Mesodermal cell (in vitro differentiated cells): ENCODE data around the gene AP4M1. TPM values are rescaled to one million over a fixed set of nuclear protein-coding genes. Genes with fewer than 3 reads are reported as not detected.

ENCODE experiments used
- H3K27ac ChIP-seq: 2 replicates; pipeline ENCODE4 v1.7.0; 2013; ENCODE audit warnings: mild to moderate bottlenecking, low read depth, low read length, moderate library complexity; ENCODE audit not compliant: severe bottlenecking
- H3K36me3 ChIP-seq: 2 replicates; pipeline ENCODE4 v1.7.1; 2013; ENCODE audit warnings: mild to moderate bottlenecking, low read length, moderate library complexity; ENCODE audit not compliant: control insufficient read depth, insufficient read depth
- H3K4me1 ChIP-seq: one replicate; pipeline ENCODE4 v1.7.1; 2013; ENCODE audit warnings: mild to moderate bottlenecking, low read length; ENCODE audit not compliant: insufficient read depth, control insufficient read depth, poor library complexity, severe bottlenecking
- H3K4me3 ChIP-seq: 2 replicates; pipeline ENCODE4 v1.7.0; 2013; ENCODE audit warnings: low read length, control low read depth, mild to moderate bottlenecking; ENCODE audit not compliant: insufficient read depth, poor library complexity, severe bottlenecking; ENCODE audit errors: extremely low read depth
- H3K9me3 ChIP-seq: 2 replicates; pipeline ENCODE4 v1.7.1; 2013; ENCODE audit warnings: mild to moderate bottlenecking, low read length, moderate library complexity; ENCODE audit not compliant: control insufficient read depth
- WGBS, 2 experiments: methylation state at CpG; one replicate each; pipeline ENCODE4 v1.1.5; 2013; ENCODE audit warnings: missing lambda C conversion rate in 2 of 2; ENCODE audit not compliant: insufficient coverage in 2 of 2; 5-methylcytosine and 5-hydroxymethylcytosine counted together
- polyA plus RNA-seq, 2 experiments: library from polyadenylated mRNA; stranded (reverse); fragments of 50-300 nt; gene quantifications; one replicate each; pipeline ENCODE4 v1.2.3, GENCODE V29; 2013

AP4M1 gene
- 18.9 TPM for polyA plus RNA-seq (2013, experiment 1 of 2)
- polyA plus RNA-seq (2013, experiment 2 of 2): 14.3 TPM

- 0 to 1% methylated on average over 58 to 59 of the region's 80 CpGs for WGBS, 2 experiments
Observed at GRCh38 chr7:100101016-100101862, at the start of gene AP4M1, which contains the start of gene MCM7. Gene AP4M1, plus strand, starts transcription at chr7:100101643. Its CDS starts 72 bp downstream, at chr7:100101715. Gene MCM7, minus strand, starts transcription at chr7:100101397. Its CDS starts 103 bp downstream, at chr7:100101294.

GRCh38 chr7:100053215-100053614 lies 48.2 kb upstream of the AP4M1 start:
- Histone ChIP-seq H3K4me1 (no peaks in the 10 kb centered on the region), H3K36me3 (peaks cover 43% of the 10 kb centered on the region), H3K27ac (no peak overlapping the region), H3K9me3 (no peaks in the 10 kb centered on the region), H3K4me3 (no peak overlapping the region)
- WGBS, 2 experiments: 89 to 96% methylated on average over 2 of the region's 3 CpGs

More at GRCh38 chr7:100101016-100101862, at the start of gene AP4M1, which contains the start of gene MCM7:
- Histone ChIP-seq H3K36me3 (peaks cover 70% of the 10 kb centered on the region), H3K4me3 (peak within 1 kb of the TSS; percentile 100), H3K9me3 (no peaks in the 10 kb centered on the region), H3K4me1 (peaks cover 30% of the 10 kb centered on the region), H3K27ac (peak within 1 kb of the TSS; percentile 96)

DNA sequence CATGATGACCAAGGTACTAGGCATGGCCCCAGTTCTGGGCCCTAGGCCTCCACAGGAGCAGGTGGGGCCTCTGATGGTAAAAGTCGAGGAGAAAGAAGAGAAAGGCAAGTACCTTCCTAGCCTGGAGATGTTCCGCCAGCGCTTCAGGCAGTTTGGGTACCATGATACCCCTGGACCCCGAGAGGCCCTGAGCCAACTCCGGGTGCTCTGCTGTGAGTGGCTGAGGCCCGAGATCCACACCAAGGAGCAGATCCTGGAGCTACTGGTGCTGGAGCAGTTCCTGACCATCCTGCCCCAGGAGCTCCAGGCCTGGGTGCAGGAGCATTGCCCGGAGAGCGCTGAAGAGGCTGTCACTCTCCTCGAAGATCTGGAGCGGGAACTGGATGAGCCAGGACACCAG lies 44.4 kb upstream of the AP4M1 start:
- H3K27ac ChIP-seq: no peak overlapping the region
- no peak overlapping the region for H3K4me3 ChIP-seq
- no peaks in the 10 kb centered on the region for H3K9me3 ChIP-seq
- no peaks in the 10 kb centered on the region for H3K4me1 ChIP-seq
- 92 to 97% methylated on average over 8 to 10 of the region's 10 CpGs for WGBS, 2 experiments
- peaks cover 69% of the 10 kb centered on the region for H3K36me3 ChIP-seq

- 91 to 94% methylated on average over 4 of the region's 5 CpGs for WGBS, 2 experiments
- H3K9me3 ChIP-seq: no peaks in the 10 kb centered on the region
- H3K27ac ChIP-seq: no peak overlapping the region
- H3K36me3 ChIP-seq: peaks cover 77% of the 10 kb centered on the region
- H3K4me3 ChIP-seq: no peak overlapping the region
- H3K4me1 ChIP-seq: no peaks in the 10 kb centered on the region
Observed at GRCh38 chr7:100059251-100059739, 42.1 kb upstream of the AP4M1 start.

GRCh38 chr7:100061518-100062193 lies 39.8 kb upstream of the AP4M1 start:
- WGBS, 2 experiments: 93 to 95% methylated on average over 9 to 10 of the region's 11 CpGs
- Histone ChIP-seq H3K4me3 (no peak overlapping the region), H3K4me1 (peaks cover 5% of the 10 kb centered on the region), H3K27ac (no peak overlapping the region), H3K9me3 (no peaks in the 10 kb centered on the region), H3K36me3 (peaks cover 90% of the 10 kb centered on the region)

GRCh38 chr7:100063376-100063775 lies 38.1 kb upstream of the AP4M1 start:
- WGBS, 2 experiments: 100% methylated on average over 3 of the region's 4 CpGs; no CpG with 5 or more reads in 1 of the 2 experiments
- Histone ChIP-seq H3K27ac (no peak overlapping the region), H3K4me3 (no peak overlapping the region), H3K4me1 (peaks cover 5% of the 10 kb centered on the region), H3K9me3 (no peaks in the 10 kb centered on the region), H3K36me3 (peaks cover 86% of the 10 kb centered on the region)

DNA sequence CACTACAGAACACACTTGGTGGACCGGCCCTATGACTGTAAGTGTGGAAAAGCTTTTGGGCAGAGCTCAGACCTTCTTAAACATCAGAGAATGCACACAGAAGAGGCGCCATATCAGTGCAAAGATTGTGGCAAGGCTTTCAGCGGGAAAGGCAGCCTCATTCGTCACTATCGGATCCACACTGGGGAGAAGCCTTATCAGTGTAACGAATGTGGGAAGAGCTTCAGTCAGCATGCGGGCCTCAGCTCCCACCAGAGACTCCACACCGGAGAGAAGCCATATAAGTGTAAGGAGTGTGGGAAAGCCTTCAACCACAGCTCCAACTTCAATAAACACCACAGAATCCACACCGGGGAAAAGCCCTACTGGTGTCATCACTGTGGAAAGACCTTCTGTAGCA lies 37.3 kb upstream of the AP4M1 start:
- 94 to 100% methylated on average over 3 to 5 of the region's 9 CpGs for WGBS, 2 experiments

DNA sequence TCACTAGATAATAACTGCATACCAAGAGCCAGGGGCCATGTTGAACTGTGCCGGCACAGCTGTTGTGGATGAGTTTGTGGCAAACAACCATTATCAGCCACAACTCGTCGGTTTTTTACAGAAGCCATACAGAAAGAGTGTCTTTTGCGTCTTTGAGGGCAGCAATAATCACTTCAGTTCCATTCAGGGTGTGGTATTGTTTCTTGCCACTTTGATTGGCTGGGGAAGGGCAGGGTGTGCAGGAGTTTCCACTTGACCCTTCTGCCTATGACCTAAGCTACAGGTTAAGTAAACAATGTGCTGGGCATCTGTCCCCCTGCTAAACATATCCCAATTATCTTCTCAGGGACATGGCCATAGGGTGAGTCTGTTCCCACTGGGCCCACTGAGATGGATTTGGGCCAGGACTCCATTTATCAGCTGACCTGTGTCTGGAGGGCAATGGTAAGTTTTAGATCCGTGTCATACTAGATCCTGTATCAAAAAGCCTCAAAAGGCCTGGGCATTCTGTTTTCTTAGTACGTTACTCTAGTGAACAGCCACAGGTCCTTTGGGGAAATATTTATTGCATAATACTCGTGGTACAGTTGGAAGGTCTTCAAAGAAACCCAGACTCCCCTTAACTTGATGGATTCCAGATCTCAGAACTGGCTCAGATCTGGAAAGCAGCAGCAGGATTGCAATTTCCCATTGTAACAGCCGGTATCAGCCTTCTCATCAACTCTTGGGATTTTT lies 35.8 kb upstream of the AP4M1 start:
- H3K27ac ChIP-seq: peak overlapping the region; percentile 89
- no peak overlapping the region for H3K4me3 ChIP-seq
- H3K9me3 ChIP-seq: peaks cover 9% of the 10 kb centered on the region
- WGBS, 2 experiments: 95 to 98% methylated on average over 6 of the region's 8 CpGs
- H3K36me3 ChIP-seq: peaks cover 91% of the 10 kb centered on the region
- H3K4me1 ChIP-seq: peaks cover 5% of the 10 kb centered on the region

More for the DNA sequence above, 37.3 kb upstream of the AP4M1 start:
- Histone ChIP-seq H3K9me3 (no peaks in the 10 kb centered on the region), H3K27ac (no peak overlapping the region), H3K4me3 (no peak overlapping the region), H3K36me3 (peaks cover 86% of the 10 kb centered on the region), H3K4me1 (peaks cover 5% of the 10 kb centered on the region)

DNA sequence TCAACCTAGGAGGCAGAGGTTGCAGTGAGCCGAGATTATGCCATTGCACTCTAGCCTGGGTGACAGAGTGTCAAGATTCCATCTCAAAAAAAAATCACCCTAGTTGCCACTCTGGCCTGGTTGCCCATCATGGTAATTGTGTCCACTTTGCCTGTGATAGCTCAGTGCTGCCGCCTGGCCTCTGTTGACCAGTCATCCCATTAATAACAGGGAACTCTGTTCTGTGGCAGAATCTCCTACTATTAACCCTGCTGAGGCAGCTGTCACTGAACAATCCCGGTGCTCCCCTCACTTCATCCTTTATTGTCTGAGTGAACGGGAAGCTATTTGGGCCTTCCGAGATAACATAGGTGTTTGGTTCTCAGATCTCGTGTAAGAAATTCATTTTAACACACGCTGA lies 34.5 kb upstream of the AP4M1 start:
- WGBS, 2 experiments: 90 to 97% methylated on average over 7 of the region's 7 CpGs
- Histone ChIP-seq H3K4me1 (peaks cover 5% of the 10 kb centered on the region), H3K36me3 (peaks cover 91% of the 10 kb centered on the region), H3K9me3 (peaks cover 22% of the 10 kb centered on the region), H3K27ac (no peak overlapping the region), H3K4me3 (no peak overlapping the region)

- Histone ChIP-seq H3K27ac (no peak overlapping the region), H3K36me3 (peaks cover 91% of the 10 kb centered on the region), H3K4me1 (peaks cover 5% of the 10 kb centered on the region), H3K4me3 (no peak overlapping the region), H3K9me3 (peaks cover 50% of the 10 kb centered on the region)
- 97 to 100% methylated on average over 4 of the region's 5 CpGs for WGBS, 2 experiments
Observed at GRCh38 chr7:100069991-100070390, 31.5 kb upstream of the AP4M1 start.
